SK-N-SH (cell line): ENCODE results near the gene LRRC8D. TPM values are rescaled to one million over a fixed set of nuclear protein-coding genes. Genes with fewer than 3 reads are reported as not detected.

Source experiments
- CTCF ChIA-PET: fragments of 300-600, 350-600 bp; formaldehyde crosslinking; extraction: SDS; loops from one replicate; lab custom pipeline; 2021; lab: Yijun Ruan, JAX
- POLR2A ChIA-PET: fragments of 350-600 bp; sonication (Branson Sonifier 250); formaldehyde crosslinking; extraction: SDS; loops from one replicate; lab custom pipeline; 2020; ENCODE audit warnings: antibody characterized with exemption, inconsistent platforms; lab: Yijun Ruan, JAX
- DNase-seq: peaks from one replicate; pipeline ENCODE4 v3.0.0; 2012
- H2AFZ ChIP-seq: fragments of 200-600 bp; sonication (generic); 2 replicates; pipeline ENCODE4 v1.8.1; 2016; ENCODE audit warnings: antibody characterized with exemption, mild to moderate bottlenecking, low read depth
- H3F3A ChIP-seq: fragments of 200-600 bp; sonication (generic); replicated peaks from 2 replicates; pipeline ENCODE3; 2016; ENCODE audit warnings: antibody characterized with exemption, mild to moderate bottlenecking; ENCODE audit not compliant: insufficient read depth
- H3K27ac ChIP-seq, 2 experiments: fragments of 200-500 bp in 1 of 2; fragments of 200-600 bp in 1 of 2; sonication (Bioruptor generic) in 1 of 2; sonication (generic), shearing (Covaris generic) in 1 of 2; 2 replicates each; pipeline versions ENCODE4 v1.5.1 to v1.6.1; 2014 to 2016; ENCODE audit warnings: low read depth in 2 of 2, inconsistent platforms in 1 of 2, low read length in 1 of 2, mild to moderate bottlenecking in 1 of 2, mixed read lengths in 1 of 2
- H3K27me3 ChIP-seq: fragments of 200-600 bp; sonication (generic), shearing (Covaris generic); 2 replicates; pipeline ENCODE4 v1.6.1; 2016; ENCODE audit warnings: mixed run types; ENCODE audit not compliant: insufficient read depth
- H3K36me3 ChIP-seq, 2 experiments: fragments of 200-500 bp in 1 of 2; fragments of 200-600 bp in 1 of 2; sonication (Bioruptor generic) in 1 of 2; sonication (generic) in 1 of 2; replicated peaks in 1 of 2; 2 replicates each; pipeline versions ENCODE3 to v1.5.1; 2014 to 2016; ENCODE audit warnings: low read length in 1 of 2, mild to moderate bottlenecking in 1 of 2; ENCODE audit not compliant: insufficient read depth in 2 of 2, control insufficient read depth in 1 of 2
- H3K4me1 ChIP-seq, 2 experiments: fragments of 200-500 bp in 1 of 2; fragments of 200-600 bp in 1 of 2; sonication (Bioruptor generic) in 1 of 2; sonication (generic), shearing (Covaris generic) in 1 of 2; 2 replicates each; pipeline versions ENCODE4 v1.5.1 to v1.6.1; 2014 to 2016; ENCODE audit warnings: low read depth in 1 of 2, low read length in 1 of 2, mixed run types in 1 of 2; ENCODE audit not compliant: insufficient read depth in 2 of 2, control insufficient read depth in 1 of 2
- H3K4me2 ChIP-seq: fragments of 200-600 bp; sonication (generic), shearing (Covaris generic); 2 replicates; pipeline ENCODE4 v1.6.1; 2017; ENCODE audit warnings: mixed run types
- H3K4me3 ChIP-seq, 2 experiments: fragments of 200-500 bp in 1 of 2; fragments of 200-600 bp in 1 of 2; sonication (Bioruptor generic) in 1 of 2; sonication (generic), shearing (Covaris generic) in 1 of 2; 2 replicates each; pipeline versions ENCODE4 v1.5.1 to v1.8.1; 2014 to 2016; ENCODE audit warnings: low read depth in 2 of 2, inconsistent platforms in 1 of 2, low read length in 1 of 2, mild to moderate bottlenecking in 1 of 2, mixed read lengths in 1 of 2, moderate library complexity in 1 of 2
- H3K79me2 ChIP-seq: fragments of 200-600 bp; sonication (generic); 2 replicates; pipeline ENCODE4 v1.8.1; 2017; ENCODE audit warnings: mild to moderate bottlenecking; ENCODE audit not compliant: insufficient read depth
- H3K9ac ChIP-seq: fragments of 200-600 bp; sonication (generic); 2 replicates; pipeline ENCODE4 v1.6.1; 2017; ENCODE audit warnings: mixed run types
- H3K9me2 ChIP-seq: fragments of 200-600 bp; sonication (generic); 2 replicates; pipeline ENCODE4 v1.6.1; 2017; ENCODE audit warnings: mixed run types
- H3K9me3 ChIP-seq: fragments of 200-600 bp; sonication (generic); 2 replicates; pipeline ENCODE4 v1.6.1; 2017; ENCODE audit warnings: mixed run types, mild to moderate bottlenecking, moderate library complexity
- H4K20me1 ChIP-seq: fragments of 200-600 bp; sonication (generic); 2 replicates; pipeline ENCODE4 v1.6.1; 2017; ENCODE audit warnings: mild to moderate bottlenecking, mixed run types; ENCODE audit not compliant: insufficient read depth
- CTCF ChIP-seq: fragments of 200-600 bp; sonication (generic); IDR thresholded peaks from 2 replicates; pipeline ENCODE4 v1.6.1; 2017; ENCODE audit warnings: antibody characterized with exemption, mild to moderate bottlenecking, moderate library complexity
- ELF1 ChIP-seq: IDR thresholded peaks from 2 replicates; pipeline ENCODE4 v1.4.0; 2012
- FOSL2 ChIP-seq: IDR thresholded peaks from 2 replicates; pipeline ENCODE4 v1.4.0; 2012; ENCODE audit warnings: low read depth, mild to moderate bottlenecking, moderate library complexity, borderline replicate concordance
- IRF3 ChIP-seq: fragments of 150-350 bp; IDR thresholded peaks from 2 replicates; pipeline ENCODE4 v1.6.1; 2016; ENCODE audit warnings: mild to moderate bottlenecking, low read depth, low read length
- JUND ChIP-seq: IDR thresholded peaks from 2 replicates; pipeline ENCODE4 v1.4.0; 2012
- MEF2A ChIP-seq: IDR thresholded peaks from 2 replicates; pipeline ENCODE4 v1.4.0; 2012; ENCODE audit warnings: low read depth, borderline replicate concordance
- PBX3 ChIP-seq: IDR thresholded peaks from 2 replicates; pipeline ENCODE4; 2012
- POLR2AphosphoS5 ChIP-seq: IDR thresholded peaks from 2 replicates; pipeline ENCODE4 v1.6.1; 2012; ENCODE audit warnings: low read depth, low read length
- REST ChIP-seq: IDR thresholded peaks from 2 replicates; pipeline ENCODE4 v1.6.1; 2012; ENCODE audit warnings: mild to moderate bottlenecking, low read depth, low read length, moderate library complexity
- TCF12 ChIP-seq: IDR thresholded peaks from 2 replicates; pipeline ENCODE4 v1.4.0; 2012
- TEAD4 ChIP-seq: IDR thresholded peaks from 2 replicates; pipeline ENCODE4 v1.4.0; 2012; ENCODE audit warnings: mild to moderate bottlenecking, borderline replicate concordance; ENCODE audit not compliant: insufficient read depth
- YY1 ChIP-seq: IDR thresholded peaks from 2 replicates; pipeline ENCODE4 v1.4.0; 2012; ENCODE audit warnings: low read depth, mild to moderate bottlenecking
- WGBS: methylation state at CpG from one replicate; pipeline ENCODE4 v1.1.6; 2017; ENCODE audit warnings: low lambda C conversion rate; 5-methylcytosine and 5-hydroxymethylcytosine counted together
- polyA plus RNA-seq, 3 experiments: library from polyadenylated mRNA; depleted of rRNA; stranded (reverse); fragments of >200 nt; gene quantifications; 2 replicates each; pipeline ENCODE4 v1.2.3, GENCODE V29; 2012

LRRC8D gene
- polyA plus RNA-seq, 1 of the 3 experiments (the other 2 are of a cell fraction): 15.0 TPM

- H2AFZ ChIP-seq: no peak overlapping the region
- no peaks in the 10 kb centered on the region for H4K20me1 ChIP-seq
- no peak overlapping the region for H3K4me3 ChIP-seq
- no peaks in the 10 kb centered on the region for H3K79me2 ChIP-seq
- WGBS: 75% methylated on average over 3 of the region's 3 CpGs
- no peak overlapping the region for H3K27ac ChIP-seq
- ChIA-PET CTCF (interaction anchor here (1.0 to 2.4 kb wide), 4 partner anchors 29 to 178 kb away, joined by 3 to 6 read pairs (median 4); no protein-coding TSS in a partner anchor), POLR2A (no interaction called here)
- peaks cover 4% of the 10 kb centered on the region in 2 experiments; a peak in 3 of 4 replicates for H3K4me1 ChIP-seq
- no peaks in the 10 kb centered on the region for H3K36me3 ChIP-seq
- no peaks in the 10 kb centered on the region for H3F3A ChIP-seq
- H3K9ac ChIP-seq: no peak overlapping the region
- TF ChIP-seq TCF12: peak; percentile 12; the same call in 1 of the 2 replicates
- TF ChIP-seq ELF1: no peak
- TF ChIP-seq JUND: no peak
- TF ChIP-seq REST: 0 out of 2 replicates have a peak, but pooled peaks have one; percentile 37
- no peak for TF ChIP-seq MEF2A
- no peak for TF ChIP-seq TEAD4
- TF ChIP-seq PBX3: no peak
- TF ChIP-seq POLR2AphosphoS5: no peak
- no peak for DNase-seq
- no peak overlapping the region for H3K4me2 ChIP-seq
- no peaks in the 10 kb centered on the region for H3K9me3 ChIP-seq
- H3K9me2 ChIP-seq: no peaks in the 10 kb centered on the region
- no peaks in the 10 kb centered on the region for H3K27me3 ChIP-seq
These were observed 11.3 kb upstream of the LRRC8D start for GRCh38 chr1:89809556-89809955.

- Histone ChIP-seq H2AFZ (no peak overlapping the region), H3K36me3 (no peaks in the 10 kb centered on the region), H3K27me3 (no peaks in the 10 kb centered on the region), H3K4me2 (no peak overlapping the region), H3K9me2 (no peaks in the 10 kb centered on the region), H3K9me3 (no peaks in the 10 kb centered on the region), H4K20me1 (no peaks in the 10 kb centered on the region)
- POLR2A ChIA-PET: no interaction called here
- TF ChIP-seq IRF3 (no peak), PBX3 (no peak), YY1 (no peak), FOSL2 (no peak), CTCF (no peak)
- TF ChIP-seq, all 33 proteins: peak for 0
- whole genome bisulfite sequencing: 75% methylated on average over 1 of the region's 1 CpG
- DNase-seq: no peak
- no peaks in the 10 kb centered on the region for H3F3A ChIP-seq
- H3K4me3 ChIP-seq: no peak overlapping the region
- H3K79me2 ChIP-seq: no peaks in the 10 kb centered on the region
- CTCF ChIA-PET: interaction anchor here (1.1 kb wide), 1 partner anchor 177 kb away, joined by 4 read pairs; no protein-coding TSS in a partner anchor
- no peak overlapping the region for H3K9ac ChIP-seq
- no peak overlapping the region for H3K27ac ChIP-seq
- H3K4me1 ChIP-seq: peaks cover 4% of the 10 kb centered on the region in 2 experiments; a peak in 3 of 4 replicates
These were observed 10.5 kb upstream of the LRRC8D start for GRCh38 chr1:89810302-89810701.
